ENCODE measurements around the gene CST6.

Gene CST6

GRCh38 chr11:66052664-66052982, 40.8 kb downstream of the CST6 start:
- Histone ChIP-seq H3K27ac (peak overlapping the region; percentile 72), H3K79me2 (peaks cover 10% of the 10 kb centered on the region), H3K4me2 (ENCODE audit: low read length) (peak overlapping the region; percentile 64), H3K4me3 (ENCODE audit: low read depth, low read length) (peak overlapping the region; percentile 92), H3K36me3 (ENCODE audit: control insufficient read depth, insufficient read depth, low read length) (no peaks in the 10 kb centered on the region), H3K27me3 (ENCODE audit: control insufficient read depth, insufficient read depth, low read length) (no peaks in the 10 kb centered on the region), H3K4me1 (peaks cover 14% of the 10 kb centered on the region), H3K9me3 (ENCODE audit: control insufficient read depth, low read length) (no peaks in the 10 kb centered on the region), H3K9ac (peak overlapping the region; percentile 37), H2AFZ (peak overlapping the region; percentile 89)
- TF ChIP-seq, protein P1, sequence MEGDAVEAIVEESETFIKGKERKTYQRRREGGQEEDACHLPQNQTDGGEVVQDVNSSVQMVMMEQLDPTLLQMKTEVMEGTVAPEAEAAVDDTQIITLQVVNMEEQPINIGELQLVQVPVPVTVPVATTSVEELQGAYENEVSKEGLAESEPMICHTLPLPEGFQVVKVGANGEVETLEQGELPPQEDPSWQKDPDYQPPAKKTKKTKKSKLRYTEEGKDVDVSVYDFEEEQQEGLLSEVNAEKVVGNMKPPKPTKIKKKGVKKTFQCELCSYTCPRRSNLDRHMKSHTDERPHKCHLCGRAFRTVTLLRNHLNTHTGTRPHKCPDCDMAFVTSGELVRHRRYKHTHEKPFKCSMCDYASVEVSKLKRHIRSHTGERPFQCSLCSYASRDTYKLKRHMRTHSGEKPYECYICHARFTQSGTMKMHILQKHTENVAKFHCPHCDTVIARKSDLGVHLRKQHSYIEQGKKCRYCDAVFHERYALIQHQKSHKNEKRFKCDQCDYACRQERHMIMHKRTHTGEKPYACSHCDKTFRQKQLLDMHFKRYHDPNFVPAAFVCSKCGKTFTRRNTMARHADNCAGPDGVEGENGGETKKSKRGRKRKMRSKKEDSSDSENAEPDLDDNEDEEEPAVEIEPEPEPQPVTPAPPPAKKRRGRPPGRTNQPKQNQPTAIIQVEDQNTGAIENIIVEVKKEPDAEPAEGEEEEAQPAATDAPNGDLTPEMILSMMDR (IDR thresholded peaks at IDR 0.05): no peak

GRCh38 chr11:66055021-66055420, 43.2 kb downstream of the CST6 start:
- Histone ChIP-seq H3K9ac (no peak overlapping the region), H3K27me3 (ENCODE audit: control insufficient read depth, insufficient read depth, low read length) (no peaks in the 10 kb centered on the region), H2AFZ (no peak overlapping the region), H3K36me3 (ENCODE audit: control insufficient read depth, insufficient read depth, low read length) (no peaks in the 10 kb centered on the region), H3K4me1 (peaks cover 11% of the 10 kb centered on the region), H3K4me2 (ENCODE audit: low read length) (no peak overlapping the region), H3K9me3 (ENCODE audit: control insufficient read depth, low read length) (no peaks in the 10 kb centered on the region), H3K79me2 (peaks cover 10% of the 10 kb centered on the region), H3K4me3 (ENCODE audit: low read depth, low read length) (no peak overlapping the region), H3K27ac (no peak overlapping the region)
- TF ChIP-seq, protein P1 (IDR thresholded peaks at IDR 0.05): no peak

GRCh38 chr11:66056501-66056900, 44.7 kb downstream of the CST6 start:
- no peak overlapping the region for H3K9ac ChIP-seq
- no peaks in the 10 kb centered on the region for H3K36me3 ChIP-seq (ENCODE audit: control insufficient read depth, insufficient read depth, low read length)
- H2AFZ ChIP-seq: no peak overlapping the region
- no peaks in the 10 kb centered on the region for H3K27me3 ChIP-seq (ENCODE audit: control insufficient read depth, insufficient read depth, low read length)
- TF ChIP-seq, protein P1 (IDR thresholded peaks at IDR 0.05): no peak
- H3K4me1 ChIP-seq: peaks cover 3% of the 10 kb centered on the region
- H3K4me2 ChIP-seq (ENCODE audit: low read length): no peak overlapping the region
- H3K27ac ChIP-seq: no peak overlapping the region
- H3K79me2 ChIP-seq: peaks cover 10% of the 10 kb centered on the region
- no peak overlapping the region for H3K4me3 ChIP-seq (ENCODE audit: low read depth, low read length)
- H3K9me3 ChIP-seq (ENCODE audit: control insufficient read depth, low read length): no peaks in the 10 kb centered on the region

DNA sequence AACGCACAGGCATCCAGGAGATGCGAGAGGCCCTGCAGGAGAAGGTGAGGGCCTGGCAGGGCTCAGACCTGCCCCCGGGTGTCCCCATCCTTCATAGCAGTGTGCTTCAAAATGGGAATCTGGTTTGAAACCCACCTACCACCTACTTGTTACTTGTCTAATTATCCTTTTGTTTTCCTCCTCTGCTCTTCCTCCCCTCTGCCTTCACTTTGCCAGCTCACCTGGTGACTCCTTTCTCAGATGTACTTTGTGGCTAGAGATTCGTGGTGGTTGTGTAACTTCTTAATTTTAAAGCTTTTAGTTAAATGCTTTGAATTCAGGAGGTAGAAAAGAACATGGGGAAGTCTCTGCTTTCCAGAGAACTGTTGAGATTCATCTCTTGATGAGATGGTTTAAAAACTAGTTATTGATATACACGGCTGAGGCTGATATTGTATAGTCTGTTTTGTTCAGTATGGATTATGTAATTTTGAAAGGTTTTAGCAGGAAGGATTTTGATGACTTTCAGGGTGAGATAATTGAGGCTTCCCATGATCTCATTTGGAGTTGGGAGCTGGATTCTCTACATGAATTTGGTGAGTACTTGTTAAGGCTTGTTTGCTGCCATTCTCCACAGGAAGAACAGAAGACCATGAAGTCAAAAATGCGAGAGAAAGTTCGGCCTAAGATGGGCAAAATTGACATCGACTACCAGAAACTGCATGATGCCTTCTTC, 48.3 kb downstream of the CST6 start:
- Histone ChIP-seq H3K4me3 (ENCODE audit: low read depth, low read length) (no peak overlapping the region), H3K9ac (no peak overlapping the region), H3K27me3 (ENCODE audit: control insufficient read depth, insufficient read depth, low read length) (no peaks in the 10 kb centered on the region), H2AFZ (no peak overlapping the region), H3K9me3 (ENCODE audit: control insufficient read depth, low read length) (no peaks in the 10 kb centered on the region), H3K27ac (no peak overlapping the region), H3K4me1 (no peaks in the 10 kb centered on the region), H3K4me2 (ENCODE audit: low read length) (no peak overlapping the region), H3K36me3 (ENCODE audit: control insufficient read depth, insufficient read depth, low read length) (no peaks in the 10 kb centered on the region), H3K79me2 (no peaks in the 10 kb centered on the region)
- TF ChIP-seq, protein P1 (IDR thresholded peaks at IDR 0.05): no peak

GRCh38 chr11:66061268-66061667, 49.5 kb downstream of the CST6 start:
- Histone ChIP-seq H3K9ac (no peak overlapping the region), H3K79me2 (no peaks in the 10 kb centered on the region), H3K27ac (no peak overlapping the region), H3K9me3 (ENCODE audit: control insufficient read depth, low read length) (no peaks in the 10 kb centered on the region), H3K27me3 (ENCODE audit: control insufficient read depth, insufficient read depth, low read length) (no peaks in the 10 kb centered on the region), H3K4me1 (no peaks in the 10 kb centered on the region), H3K4me2 (ENCODE audit: low read length) (no peak overlapping the region), H3K4me3 (ENCODE audit: low read depth, low read length) (no peak overlapping the region), H3K36me3 (ENCODE audit: control insufficient read depth, insufficient read depth, low read length) (no peaks in the 10 kb centered on the region), H2AFZ (no peak overlapping the region)
- TF ChIP-seq, protein P1 (IDR thresholded peaks at IDR 0.05): no peak

Measured in parathyroid adenoma (tissue), 2 donors.